Loucy (cell line): Measurements from ENCODE around the gene RAD51B.

ENCODE experiments used
- H2AFZ ChIP-seq: fragments of 200-600 bp; sonication (generic); 2 replicates; pipeline ENCODE4 v1.6.0; 2016; ENCODE audit warnings: antibody characterized with exemption, mild to moderate bottlenecking, low read length, moderate library complexity
- H3F3A ChIP-seq: fragments of 200-600 bp; 2 replicates; pipeline ENCODE4 v1.6.0; 2016; ENCODE audit warnings: antibody characterized with exemption, low read depth, mild to moderate bottlenecking
- H3K27me3 ChIP-seq: fragments of 200-600 bp; sonication (generic); 2 replicates; pipeline ENCODE4 v1.6.1; 2014; ENCODE audit warnings: low read length, mild to moderate bottlenecking; ENCODE audit not compliant: insufficient read depth, poor library complexity, severe bottlenecking
- H3K36me3 ChIP-seq: fragments of 200-600 bp; sonication (generic); 2 replicates; pipeline ENCODE4 v1.6.1; 2016; ENCODE audit warnings: low read length; ENCODE audit not compliant: insufficient read depth
- H3K4me1 ChIP-seq: fragments of 200-600 bp; sonication (generic); 2 replicates; pipeline ENCODE4 v1.5.1; 2014; ENCODE audit warnings: low read length, mild to moderate bottlenecking; ENCODE audit not compliant: insufficient read depth, poor library complexity, severe bottlenecking
- H3K4me2 ChIP-seq: fragments of 200-600 bp; sonication (generic); 2 replicates; pipeline ENCODE4 v1.6.0; 2014; ENCODE audit warnings: antibody characterized with exemption, low read length, low read depth, mild to moderate bottlenecking; ENCODE audit not compliant: poor library complexity, severe bottlenecking
- H3K4me3 ChIP-seq: fragments of 200-600 bp; sonication (generic); 2 replicates; pipeline ENCODE4 v1.5.1; 2014; ENCODE audit warnings: low read length, mild to moderate bottlenecking, mixed read lengths; ENCODE audit not compliant: poor library complexity, severe bottlenecking
- H3K79me2 ChIP-seq: fragments of 200-600 bp; sonication (generic); 2 replicates; pipeline ENCODE4 v1.6.1; 2014; ENCODE audit warnings: low read length; ENCODE audit not compliant: insufficient read depth
- H3K9ac ChIP-seq: fragments of 200-600 bp; sonication (generic); 2 replicates; pipeline ENCODE4 v1.6.0; 2014; ENCODE audit warnings: mild to moderate bottlenecking, low read depth, low read length, moderate library complexity; ENCODE audit not compliant: poor library complexity, severe bottlenecking
- H3K9me2 ChIP-seq: fragments of 200-600 bp; sonication (generic); replicated peaks from 2 replicates; pipeline ENCODE4 v1.6.1; 2016; ENCODE audit warnings: low read depth, low read length, mixed read lengths
- H3K9me3 ChIP-seq: fragments of 200-600 bp; sonication (generic); 2 replicates; pipeline ENCODE4 v1.6.1; 2014; ENCODE audit warnings: mild to moderate bottlenecking, antibody characterized with exemption, low read length, low read depth; ENCODE audit not compliant: insufficient read depth
- H4K20me1 ChIP-seq: fragments of 200-600 bp; sonication (generic); 2 replicates; pipeline ENCODE4 v1.6.0; 2014; ENCODE audit warnings: antibody characterized with exemption, low read length, mild to moderate bottlenecking; ENCODE audit not compliant: insufficient read depth, poor library complexity, severe bottlenecking
- CTCF ChIP-seq: fragments of 200-600 bp; sonication (generic); conservative IDR thresholded peaks from 2 replicates; pipeline ENCODE4 v1.5.1; 2014; ENCODE audit warnings: mild to moderate bottlenecking, antibody characterized with exemption, low read length
- EZH2phosphoT487 ChIP-seq: fragments of 200-600 bp; IDR thresholded peaks from 2 replicates; pipeline ENCODE4 v1.6.1; 2018; ENCODE audit warnings: antibody characterized with exemption, mild to moderate bottlenecking, moderate library complexity, borderline replicate concordance

Gene RAD51B

GRCh38 chr14:67785270-67786109 lies 34.1 kb upstream of the RAD51B start:
- Histone ChIP-seq H3K36me3 (peaks cover 31% of the 10 kb centered on the region; the same call in 1 of the 2 replicates), H3F3A (no peaks in the 10 kb centered on the region)

GRCh38 chr14:67787673-67788072 lies 31.9 kb upstream of the RAD51B start:
- Histone ChIP-seq H3F3A (no peaks in the 10 kb centered on the region), H3K79me2 (no peaks in the 10 kb centered on the region), H3K9me3 (no peaks in the 10 kb centered on the region), H3K9me2 (no peaks in the 10 kb centered on the region), H2AFZ (no peak overlapping the region), H3K4me2 (no peak overlapping the region), H3K4me1 (peaks cover 5% of the 10 kb centered on the region), H3K4me3 (no peak overlapping the region), H3K36me3 (peaks cover 28% of the 10 kb centered on the region; the same call in 1 of the 2 replicates), H3K27me3 (no peaks in the 10 kb centered on the region), H4K20me1 (no peaks in the 10 kb centered on the region), H3K9ac (no peak overlapping the region)
- no peak for TF ChIP-seq CTCF
- no peak for TF ChIP-seq EZH2phosphoT487

More at GRCh38 chr14:67785270-67786109, 34.1 kb upstream of the RAD51B start:
- no peaks in the 10 kb centered on the region for H3K27me3 ChIP-seq
- no peaks in the 10 kb centered on the region for H3K9me3 ChIP-seq
- peaks cover 5% of the 10 kb centered on the region for H3K4me1 ChIP-seq
- H2AFZ ChIP-seq = no peak overlapping the region
- H3K9ac ChIP-seq = no peak overlapping the region
- H3K9me2 ChIP-seq = no peaks in the 10 kb centered on the region
- H3K79me2 ChIP-seq = no peaks in the 10 kb centered on the region
- TF ChIP-seq CTCF (no peak), EZH2phosphoT487 (no peak)
- no peak overlapping the region for H3K4me3 ChIP-seq
- no peaks in the 10 kb centered on the region for H4K20me1 ChIP-seq
- no peak overlapping the region for H3K4me2 ChIP-seq

- H3F3A ChIP-seq = no peaks in the 10 kb centered on the region
- no peaks in the 10 kb centered on the region for H4K20me1 ChIP-seq
- H3K4me3 ChIP-seq = no peak overlapping the region
- H3K4me2 ChIP-seq = no peak overlapping the region
- H3K27me3 ChIP-seq = no peaks in the 10 kb centered on the region
- H3K9me2 ChIP-seq = no peaks in the 10 kb centered on the region
- no peak overlapping the region for H3K9ac ChIP-seq
- H3K79me2 ChIP-seq = no peaks in the 10 kb centered on the region
- no peaks in the 10 kb centered on the region for H3K4me1 ChIP-seq
- TF ChIP-seq EZH2phosphoT487 = no peak
- no peak for TF ChIP-seq CTCF
- H3K9me3 ChIP-seq = no peaks in the 10 kb centered on the region
- H2AFZ ChIP-seq = no peak overlapping the region
- peaks cover 24% of the 10 kb centered on the region; the same call in 1 of the 2 replicates for H3K36me3 ChIP-seq
These were observed 20.8 kb upstream of the RAD51B start for GRCh38 chr14:67798731-67799130.
